MM.1S (cell line): ENCODE data around the gene NOL9.

Experiments used
- EZH2phosphoT487 ChIP-seq: fragments of 300-600 bp; sonication (generic); IDR thresholded peaks from 2 replicates; pipeline ENCODE4 v1.6.1; 2018; ENCODE audit warnings: antibody characterized with exemption, low read length
- TF ChIP-seq, protein P1 (sequence below): fragments of 300-600 bp; sonication (generic); IDR thresholded peaks from 2 replicates; pipeline ENCODE4 v1.5.1; 2016; ENCODE audit warnings: antibody characterized with exemption, low read length, mixed read lengths

DNA sequence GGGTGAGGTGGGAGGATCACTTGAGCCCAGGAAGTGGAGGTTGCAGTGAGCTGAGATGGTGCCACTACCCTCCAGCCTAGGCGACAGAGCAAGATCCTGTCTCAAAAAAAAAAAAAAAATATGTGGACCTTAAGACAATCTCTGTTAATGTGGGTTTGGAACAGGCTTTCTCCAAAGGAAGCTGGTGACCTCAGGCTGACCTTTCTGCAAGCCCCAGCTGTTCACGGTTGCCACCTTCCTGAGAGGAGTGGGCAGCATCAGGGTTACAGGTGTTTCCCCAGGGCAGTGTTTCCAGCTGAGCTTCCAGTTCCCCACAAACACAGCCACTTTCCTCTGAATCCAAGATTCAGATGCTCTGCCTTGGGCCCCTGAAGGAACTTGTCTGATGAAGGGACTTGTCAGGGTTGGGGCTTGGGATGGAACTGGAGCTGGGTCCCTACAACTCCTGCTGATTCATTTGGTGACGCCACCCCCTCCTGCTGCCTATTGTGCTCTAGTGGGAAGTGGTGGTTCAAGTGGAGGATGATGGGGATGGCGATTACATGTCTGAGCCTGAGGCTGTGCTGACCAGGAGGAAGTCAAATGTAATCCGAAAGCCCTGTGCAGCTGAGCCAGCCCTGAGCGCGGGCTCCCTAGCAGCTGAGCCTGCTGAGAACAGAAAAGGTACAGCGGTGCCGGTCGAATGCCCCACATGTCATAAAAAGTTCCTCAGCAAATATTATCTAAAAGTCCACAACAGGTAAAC, 27.4 kb upstream of the NOL9 start:
- TF ChIP-seq, protein P1, sequence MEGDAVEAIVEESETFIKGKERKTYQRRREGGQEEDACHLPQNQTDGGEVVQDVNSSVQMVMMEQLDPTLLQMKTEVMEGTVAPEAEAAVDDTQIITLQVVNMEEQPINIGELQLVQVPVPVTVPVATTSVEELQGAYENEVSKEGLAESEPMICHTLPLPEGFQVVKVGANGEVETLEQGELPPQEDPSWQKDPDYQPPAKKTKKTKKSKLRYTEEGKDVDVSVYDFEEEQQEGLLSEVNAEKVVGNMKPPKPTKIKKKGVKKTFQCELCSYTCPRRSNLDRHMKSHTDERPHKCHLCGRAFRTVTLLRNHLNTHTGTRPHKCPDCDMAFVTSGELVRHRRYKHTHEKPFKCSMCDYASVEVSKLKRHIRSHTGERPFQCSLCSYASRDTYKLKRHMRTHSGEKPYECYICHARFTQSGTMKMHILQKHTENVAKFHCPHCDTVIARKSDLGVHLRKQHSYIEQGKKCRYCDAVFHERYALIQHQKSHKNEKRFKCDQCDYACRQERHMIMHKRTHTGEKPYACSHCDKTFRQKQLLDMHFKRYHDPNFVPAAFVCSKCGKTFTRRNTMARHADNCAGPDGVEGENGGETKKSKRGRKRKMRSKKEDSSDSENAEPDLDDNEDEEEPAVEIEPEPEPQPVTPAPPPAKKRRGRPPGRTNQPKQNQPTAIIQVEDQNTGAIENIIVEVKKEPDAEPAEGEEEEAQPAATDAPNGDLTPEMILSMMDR, result no peak
- TF ChIP-seq EZH2phosphoT487, result no peak
